ENCODE measurements around the gene RP9.
A peak's percentile ranks its signal among the peaks of the same experiment; 100 is the strongest.

RP9 gene

GRCh38 chr7:33066771-33067170, 42.4 kb downstream of the RP9 start:
- no peak for TF ChIP-seq REST (IDR thresholded peaks at IDR 0.05; ENCODE audit: insufficient read depth in 1 of 2, low read depth in 2 of 2, low read length in 2 of 2)
- TF ChIP-seq FOXP2 (optimal IDR thresholded peaks at IDR 0.05; ENCODE audit: borderline replicate concordance, extremely low read depth, extremely low read length, insufficient read depth) = no peak
- TF ChIP-seq SIN3A (IDR thresholded peaks at IDR 0.05; ENCODE audit: borderline replicate concordance, insufficient read depth, low read length) = no peak
- TF ChIP-seq POLR2AphosphoS5 (IDR thresholded peaks at IDR 0.05; ENCODE audit: low read depth, low read length) = no peak
- TF ChIP-seq TAF1 (IDR thresholded peaks at IDR 0.05; ENCODE audit: borderline replicate concordance, insufficient read depth, low read length) = no peak

- TF ChIP-seq REST (IDR thresholded peaks at IDR 0.05; ENCODE audit: insufficient read depth in 1 of 2, low read depth in 2 of 2, low read length in 2 of 2) = no peak
- no peak for TF ChIP-seq SIN3A (IDR thresholded peaks at IDR 0.05; ENCODE audit: borderline replicate concordance, insufficient read depth, low read length)
- TF ChIP-seq TAF1 (IDR thresholded peaks at IDR 0.05; ENCODE audit: borderline replicate concordance, insufficient read depth, low read length) = no peak
- TF ChIP-seq FOXP2 (optimal IDR thresholded peaks at IDR 0.05; ENCODE audit: borderline replicate concordance, extremely low read depth, extremely low read length, insufficient read depth) = no peak
- TF ChIP-seq POLR2AphosphoS5 (IDR thresholded peaks at IDR 0.05; ENCODE audit: low read depth, low read length) = no peak
Observed at GRCh38 chr7:33065981-33066380, 43.2 kb downstream of the RP9 start.

GRCh38 chr7:33062782-33063443, 46.3 kb downstream of the RP9 start:
- TF ChIP-seq TAF1 (IDR thresholded peaks at IDR 0.05; ENCODE audit: borderline replicate concordance, insufficient read depth, low read length) (0 out of 2 replicates have a peak, but pooled peaks have one; percentile 3), SIN3A (IDR thresholded peaks at IDR 0.05; ENCODE audit: borderline replicate concordance, insufficient read depth, low read length) (0 out of 2 replicates have a peak, but pooled peaks have one; percentile 2), POLR2AphosphoS5 (IDR thresholded peaks at IDR 0.05; ENCODE audit: low read depth, low read length) (peak; percentile 45; the same call in 1 of the 2 replicates), FOXP2 (optimal IDR thresholded peaks at IDR 0.05; ENCODE audit: borderline replicate concordance, extremely low read depth, extremely low read length, insufficient read depth) (no peak)

- TF ChIP-seq SIN3A (IDR thresholded peaks at IDR 0.05; ENCODE audit: borderline replicate concordance, insufficient read depth, low read length) = peak; percentile 6; the same call in 1 of the 2 replicates
- peak; percentile 50; the same call in 1 of the 2 replicates for TF ChIP-seq TAF1 (IDR thresholded peaks at IDR 0.05; ENCODE audit: borderline replicate concordance, insufficient read depth, low read length)
- TF ChIP-seq REST (IDR thresholded peaks at IDR 0.05; ENCODE audit: insufficient read depth in 1 of 2, low read depth in 2 of 2, low read length in 2 of 2) = no peak
Observed at GRCh38 chr7:33062023-33062781, 47.0 kb downstream of the RP9 start, which contains the start of gene NT5C3A. NT5C3A (minus strand) TSS chr7:33062776; CDS start chr7:33062705, 71 bp downstream.

- no peak for TF ChIP-seq REST (IDR thresholded peaks at IDR 0.05; ENCODE audit: insufficient read depth in 1 of 2, low read depth in 2 of 2, low read length in 2 of 2)
- no peak for TF ChIP-seq SIN3A (IDR thresholded peaks at IDR 0.05; ENCODE audit: borderline replicate concordance, insufficient read depth, low read length)
- TF ChIP-seq FOXP2 (optimal IDR thresholded peaks at IDR 0.05; ENCODE audit: borderline replicate concordance, extremely low read depth, extremely low read length, insufficient read depth) = no peak
- TF ChIP-seq POLR2AphosphoS5 (IDR thresholded peaks at IDR 0.05; ENCODE audit: low read depth, low read length) = no peak
- TF ChIP-seq TAF1 (IDR thresholded peaks at IDR 0.05; ENCODE audit: borderline replicate concordance, insufficient read depth, low read length) = no peak
Observed at GRCh38 chr7:33061282-33061937, 47.8 kb downstream of the RP9 start.

Measured in PFSK-1 (cell line).